ENCODE results near the gene RENBP. TPM values are rescaled to one million over a fixed set of nuclear protein-coding genes. Genes with fewer than 3 reads are reported as not detected.
"Not testable (repeated sequence)": the region's sequence is repeated elsewhere in the genome, so short reads cannot be mapped to it uniquely, and the experiment has no call there.

RENBP gene
- total RNA-seq, 4 donors from 2014 or later, result 1.8 to 2.6 (median 2.0) TPM

- no peak overlapping the region for H3K27ac ChIP-seq
- H3K27me3 ChIP-seq, result no peaks in the 10 kb centered on the region
Measured at GRCh38 chrX:153983321-153983801, 38.9 kb upstream of the RENBP start.

GRCh38 chrX:153981771-153982533 lies 37.5 kb upstream of the RENBP start:
- Histone ChIP-seq H3K27me3 (no peaks in the 10 kb centered on the region), H3K4me1 (no peaks in the 10 kb centered on the region), H3K36me3 (no peaks in the 10 kb centered on the region), H3K4me3 (no peak overlapping the region), H3K9me3 (no peaks in the 10 kb centered on the region), H3K27ac (no peak overlapping the region)
- in situ Hi-C loops (cut with MboI; ENCODE audit: low sequenced_read_pairs in 4 of 4) (no loop called here), intact Hi-C loops (cut with DNase I; ENCODE audit: low total_unique reads) (no loop called here)
- TF ChIP-seq CTCF (IDR thresholded peaks at IDR 0.05 in 4 of 5, conservative IDR thresholded peaks at IDR 0.05 in 1 of 5), result no peak
- TF ChIP-seq POLR2A (IDR thresholded peaks at IDR 0.05), result peak in 1 of 2 donors; percentile 17
- ATAC-seq (peak in 1 of 2 donors; percentile 39), DNase-seq (peak in 1 of 2 donors; percentile 42)

More at GRCh38 chrX:153983321-153983801, 38.9 kb upstream of the RENBP start:
- no peak for DNase-seq
- intact Hi-C loops (cut with DNase I; ENCODE audit: low total_unique reads) (no loop called here), in situ Hi-C loops (cut with MboI; ENCODE audit: low sequenced_read_pairs in 4 of 4) (no loop called here)
- no peak for TF ChIP-seq POLR2A (IDR thresholded peaks at IDR 0.05)
- no peak for TF ChIP-seq CTCF (IDR thresholded peaks at IDR 0.05 in 4 of 5, conservative IDR thresholded peaks at IDR 0.05 in 1 of 5)
- Histone ChIP-seq H3K36me3 (no peaks in the 10 kb centered on the region), H3K4me1 (no peaks in the 10 kb centered on the region), H3K4me3 (no peak overlapping the region), H3K9me3 (no peaks in the 10 kb centered on the region)
- no peak for ATAC-seq

- DNase-seq, result no peak
- Histone ChIP-seq H3K4me1 (no peaks in the 10 kb centered on the region), H3K9me3 (no peaks in the 10 kb centered on the region), H3K36me3 (no peaks in the 10 kb centered on the region), H3K4me3 (no peak overlapping the region), H3K27me3 (no peaks in the 10 kb centered on the region), H3K27ac (peak overlapping the region in 1 of 4 donors; percentile 34)
- no peak for ATAC-seq
- intact Hi-C loops (cut with DNase I; ENCODE audit: low total_unique reads) (no loop called here), in situ Hi-C loops (cut with MboI; ENCODE audit: low sequenced_read_pairs in 4 of 4) (no loop called here)
- TF ChIP-seq POLR2A (IDR thresholded peaks at IDR 0.05) (no peak), CTCF (IDR thresholded peaks at IDR 0.05 in 4 of 5, conservative IDR thresholded peaks at IDR 0.05 in 1 of 5) (no peak)
Measured at GRCh38 chrX:153981231-153981630, 36.8 kb upstream of the RENBP start.

GRCh38 chrX:153980394-153980793 lies 36.0 kb upstream of the RENBP start:
- H3K9me3 ChIP-seq; H3K36me3 ChIP-seq; H3K4me1 ChIP-seq; H3K27ac ChIP-seq; in situ Hi-C loops (cut with MboI; ENCODE audit: low sequenced_read_pairs in 4 of 4); H3K4me3 ChIP-seq; ATAC-seq; H3K27me3 ChIP-seq; DNase-seq; intact Hi-C loops (cut with DNase I; ENCODE audit: low total_unique reads): not testable (repeated sequence)

- no peak for ATAC-seq
- DNase-seq, result no peak
- H3K27ac ChIP-seq, result peak overlapping the region; percentile 90 to 99 (median 96)
- intact Hi-C loops (cut with DNase I; ENCODE audit: low total_unique reads) (loop anchor here (10.0 kb wide), 1 partner anchor 400 kb away; the partner anchor contains the start of genes EMD and FLNA), in situ Hi-C loops (cut with MboI; ENCODE audit: low sequenced_read_pairs in 4 of 4) (loop anchor here in 3 of 4 donors (25.0 kb wide), 4 partner anchors 87 to 1013 kb away; partner anchors contain the start of genes IDH3G (in 2 of the 3), SRPK3 (in 2 of the 3), SSR4 (in 2 of the 3) and G6PD (in 1 of the 3))
- TF ChIP-seq CTCF (IDR thresholded peaks at IDR 0.05 in 4 of 5, conservative IDR thresholded peaks at IDR 0.05 in 1 of 5) (no peak), POLR2A (IDR thresholded peaks at IDR 0.05) (no peak)
- H3K9me3 ChIP-seq, result no peaks in the 10 kb centered on the region
- no peaks in the 10 kb centered on the region for H3K27me3 ChIP-seq
- H3K36me3 ChIP-seq, result no peaks in the 10 kb centered on the region
- no peak overlapping the region for H3K4me3 ChIP-seq
- peaks cover 8 to 17% of the 10 kb centered on the region in 2 donors for H3K4me1 ChIP-seq
Measured at GRCh38 chrX:153974726-153975286, 30.4 kb upstream of the RENBP start.
